ENCODE results near the gene METAP1D. TPM values are rescaled to one million over a fixed set of nuclear protein-coding genes. Genes with fewer than 3 reads are reported as not detected.
"Not testable (repeated sequence)": the region's sequence is repeated elsewhere in the genome, so short reads cannot be mapped to it uniquely, and the experiment has no call there.

METAP1D gene
- total RNA-seq, 1 experiment from 2014 or later = 8.6 TPM

DNA sequence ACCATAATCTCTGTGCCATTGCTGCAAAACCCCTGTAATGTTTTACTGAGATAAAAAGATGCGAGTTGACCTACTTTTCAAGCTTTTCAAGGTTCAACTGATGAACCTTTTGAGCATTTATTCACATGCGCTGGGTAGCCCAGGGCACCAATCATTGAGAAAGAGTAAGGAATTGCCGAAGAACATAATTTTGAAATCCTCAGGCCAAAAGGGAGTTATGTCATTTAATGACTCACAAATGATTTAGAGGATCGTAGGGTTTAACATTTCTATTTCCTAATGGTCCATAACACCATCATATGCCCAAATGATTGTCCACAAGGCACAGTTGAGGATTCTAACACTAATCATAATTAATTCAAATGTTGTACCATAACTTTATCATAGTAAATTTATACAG is 65.4 kb downstream of the METAP1D start:
- H3K27ac ChIP-seq (ENCODE audit: low read length) = no peak overlapping the region
- no peaks in the 10 kb centered on the region for H3K9me3 ChIP-seq (ENCODE audit: control insufficient read depth, insufficient read depth, low read depth, low read length)
- POLR2A ChIA-PET = no interaction called here
- no TSS peak for BruUV-seq (replicated peaks)
- CTCF ChIA-PET = no interaction called here
- no peaks in the 10 kb centered on the region for H3K27me3 ChIP-seq (ENCODE audit: control insufficient read depth, insufficient read depth, low read length)
- no peak for TF ChIP-seq POLR2AphosphoS5 (IDR thresholded peaks at IDR 0.05; ENCODE audit: low read depth, low read length)
- TF ChIP-seq, protein P1, sequence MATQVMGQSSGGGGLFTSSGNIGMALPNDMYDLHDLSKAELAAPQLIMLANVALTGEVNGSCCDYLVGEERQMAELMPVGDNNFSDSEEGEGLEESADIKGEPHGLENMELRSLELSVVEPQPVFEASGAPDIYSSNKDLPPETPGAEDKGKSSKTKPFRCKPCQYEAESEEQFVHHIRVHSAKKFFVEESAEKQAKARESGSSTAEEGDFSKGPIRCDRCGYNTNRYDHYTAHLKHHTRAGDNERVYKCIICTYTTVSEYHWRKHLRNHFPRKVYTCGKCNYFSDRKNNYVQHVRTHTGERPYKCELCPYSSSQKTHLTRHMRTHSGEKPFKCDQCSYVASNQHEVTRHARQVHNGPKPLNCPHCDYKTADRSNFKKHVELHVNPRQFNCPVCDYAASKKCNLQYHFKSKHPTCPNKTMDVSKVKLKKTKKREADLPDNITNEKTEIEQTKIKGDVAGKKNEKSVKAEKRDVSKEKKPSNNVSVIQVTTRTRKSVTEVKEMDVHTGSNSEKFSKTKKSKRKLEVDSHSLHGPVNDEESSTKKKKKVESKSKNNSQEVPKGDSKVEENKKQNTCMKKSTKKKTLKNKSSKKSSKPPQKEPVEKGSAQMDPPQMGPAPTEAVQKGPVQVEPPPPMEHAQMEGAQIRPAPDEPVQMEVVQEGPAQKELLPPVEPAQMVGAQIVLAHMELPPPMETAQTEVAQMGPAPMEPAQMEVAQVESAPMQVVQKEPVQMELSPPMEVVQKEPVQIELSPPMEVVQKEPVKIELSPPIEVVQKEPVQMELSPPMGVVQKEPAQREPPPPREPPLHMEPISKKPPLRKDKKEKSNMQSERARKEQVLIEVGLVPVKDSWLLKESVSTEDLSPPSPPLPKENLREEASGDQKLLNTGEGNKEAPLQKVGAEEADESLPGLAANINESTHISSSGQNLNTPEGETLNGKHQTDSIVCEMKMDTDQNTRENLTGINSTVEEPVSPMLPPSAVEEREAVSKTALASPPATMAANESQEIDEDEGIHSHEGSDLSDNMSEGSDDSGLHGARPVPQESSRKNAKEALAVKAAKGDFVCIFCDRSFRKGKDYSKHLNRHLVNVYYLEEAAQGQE (IDR thresholded peaks at IDR 0.05; ENCODE audit: insufficient read depth in 1 of 2, low read depth in 2 of 2, low read length in 1 of 2) = no peak
- no peak for TF ChIP-seq TCF7L2 (IDR thresholded peaks at IDR 0.05; ENCODE audit: low read depth, low read length)
- TF ChIP-seq, protein P2, sequence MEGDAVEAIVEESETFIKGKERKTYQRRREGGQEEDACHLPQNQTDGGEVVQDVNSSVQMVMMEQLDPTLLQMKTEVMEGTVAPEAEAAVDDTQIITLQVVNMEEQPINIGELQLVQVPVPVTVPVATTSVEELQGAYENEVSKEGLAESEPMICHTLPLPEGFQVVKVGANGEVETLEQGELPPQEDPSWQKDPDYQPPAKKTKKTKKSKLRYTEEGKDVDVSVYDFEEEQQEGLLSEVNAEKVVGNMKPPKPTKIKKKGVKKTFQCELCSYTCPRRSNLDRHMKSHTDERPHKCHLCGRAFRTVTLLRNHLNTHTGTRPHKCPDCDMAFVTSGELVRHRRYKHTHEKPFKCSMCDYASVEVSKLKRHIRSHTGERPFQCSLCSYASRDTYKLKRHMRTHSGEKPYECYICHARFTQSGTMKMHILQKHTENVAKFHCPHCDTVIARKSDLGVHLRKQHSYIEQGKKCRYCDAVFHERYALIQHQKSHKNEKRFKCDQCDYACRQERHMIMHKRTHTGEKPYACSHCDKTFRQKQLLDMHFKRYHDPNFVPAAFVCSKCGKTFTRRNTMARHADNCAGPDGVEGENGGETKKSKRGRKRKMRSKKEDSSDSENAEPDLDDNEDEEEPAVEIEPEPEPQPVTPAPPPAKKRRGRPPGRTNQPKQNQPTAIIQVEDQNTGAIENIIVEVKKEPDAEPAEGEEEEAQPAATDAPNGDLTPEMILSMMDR (IDR thresholded peaks at IDR 0.05) = no peak
- TF ChIP-seq SIN3A (IDR thresholded peaks at IDR 0.05; ENCODE audit: borderline replicate concordance, insufficient read depth, low read depth, low read length) = no peak
- no peaks in the 10 kb centered on the region for H3K4me1 ChIP-seq (ENCODE audit: control insufficient read depth, insufficient read depth, low read length)
- in situ Hi-C loops (cut with HindIII; ENCODE audit: low pct_unique_long_range_greater_than_20kb, low sequenced_read_pairs) (no loop called here), intact Hi-C loops (cut with micrococcal nuclease; ENCODE audit: unreplicated experiment) (no loop called here)
- H3K36me3 ChIP-seq (ENCODE audit: control insufficient read depth, insufficient read depth, low read length) = no peaks in the 10 kb centered on the region
- H3K4me3 ChIP-seq (ENCODE audit: low read depth in 2 of 2, low read length in 2 of 2) = no peak overlapping the region
- DNase-seq (ENCODE audit: low read depth, low spot score) = no peak
- no peak for ATAC-seq

DNA sequence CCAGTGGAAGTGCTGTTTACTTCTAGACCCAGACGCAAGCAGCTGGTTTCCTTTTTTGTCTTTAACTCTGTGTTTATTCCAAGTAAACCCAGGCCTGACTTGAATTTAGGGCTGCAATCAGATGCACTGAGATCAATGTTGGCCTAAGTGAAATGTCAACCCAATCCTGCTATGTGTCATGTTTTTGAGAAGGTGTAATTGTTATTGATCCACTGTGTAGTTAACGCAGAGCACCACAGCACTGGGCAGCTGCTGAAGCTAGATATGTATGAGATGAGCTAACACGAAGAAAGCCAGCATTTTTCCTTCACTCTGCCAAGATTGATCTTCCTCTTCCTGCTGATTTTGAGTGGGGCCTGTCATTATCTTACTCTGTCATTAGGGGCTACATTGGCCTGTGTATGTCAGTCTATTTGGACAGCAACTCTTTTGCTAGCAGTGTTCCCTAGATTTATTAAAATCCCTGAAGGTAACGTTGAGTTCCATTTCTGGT is 66.7 kb downstream of the METAP1D start:
- POLR2A ChIA-PET = no interaction called here

DNA sequence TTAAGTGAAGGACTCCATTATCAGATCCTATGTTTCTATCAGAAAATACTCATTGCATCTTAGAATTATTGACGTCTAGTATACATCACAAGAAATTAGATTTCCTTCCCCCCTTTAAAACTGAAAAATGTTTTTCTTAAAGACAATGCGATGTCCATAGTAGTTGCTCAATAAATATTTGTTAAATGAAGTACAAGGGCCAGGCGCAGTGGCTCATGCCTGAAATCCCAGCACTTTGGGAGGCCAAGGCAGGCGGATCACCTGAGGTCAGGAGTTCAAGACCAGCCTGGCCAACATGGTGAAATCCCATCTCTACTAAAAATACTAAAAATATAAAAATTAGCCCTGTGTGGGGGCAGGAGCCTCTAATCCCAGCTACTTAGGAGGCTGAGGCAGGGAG is 68.2 kb downstream of the METAP1D start:
- CTCF ChIA-PET = interaction anchor here (0.7 kb wide), 1 partner anchor 119 kb away, joined by 6 read pairs; no protein-coding TSS in a partner anchor
- intact Hi-C loops (cut with micrococcal nuclease; ENCODE audit: unreplicated experiment); H3K9me3 ChIP-seq (ENCODE audit: control insufficient read depth, insufficient read depth, low read depth, low read length); BruUV-seq (replicated peaks); H3K36me3 ChIP-seq (ENCODE audit: control insufficient read depth, insufficient read depth, low read length); ATAC-seq; POLR2A ChIA-PET; H3K4me3 ChIP-seq (ENCODE audit: low read depth in 2 of 2, low read length in 2 of 2); H3K27ac ChIP-seq (ENCODE audit: low read length); H3K27me3 ChIP-seq (ENCODE audit: control insufficient read depth, insufficient read depth, low read length); in situ Hi-C loops (cut with HindIII; ENCODE audit: low pct_unique_long_range_greater_than_20kb, low sequenced_read_pairs); DNase-seq (ENCODE audit: low read depth, low spot score); H3K4me1 ChIP-seq (ENCODE audit: control insufficient read depth, insufficient read depth, low read length): not testable (repeated sequence)

More for the DNA sequence above, 66.7 kb downstream of the METAP1D start:
- Histone ChIP-seq H3K27me3 (ENCODE audit: control insufficient read depth, insufficient read depth, low read length) (no peaks in the 10 kb centered on the region), H3K27ac (ENCODE audit: low read length) (no peak overlapping the region), H3K9me3 (ENCODE audit: control insufficient read depth, insufficient read depth, low read depth, low read length) (no peaks in the 10 kb centered on the region), H3K36me3 (ENCODE audit: control insufficient read depth, insufficient read depth, low read length) (no peaks in the 10 kb centered on the region; the same call in 1 of the 2 replicates), H3K4me1 (ENCODE audit: control insufficient read depth, insufficient read depth, low read length) (no peaks in the 10 kb centered on the region), H3K4me3 (ENCODE audit: low read depth in 2 of 2, low read length in 2 of 2) (no peak overlapping the region)
- in situ Hi-C loops (cut with HindIII; ENCODE audit: low pct_unique_long_range_greater_than_20kb, low sequenced_read_pairs) (no loop called here), intact Hi-C loops (cut with micrococcal nuclease; ENCODE audit: unreplicated experiment) (no loop called here)
- ATAC-seq (no peak), DNase-seq (ENCODE audit: low read depth, low spot score) (no peak)
- no TSS peak for BruUV-seq (replicated peaks)
- TF ChIP-seq POLR2AphosphoS5 (IDR thresholded peaks at IDR 0.05; ENCODE audit: low read depth, low read length) (no peak), SIN3A (IDR thresholded peaks at IDR 0.05; ENCODE audit: borderline replicate concordance, insufficient read depth, low read depth, low read length) (no peak), TCF7L2 (IDR thresholded peaks at IDR 0.05; ENCODE audit: low read depth, low read length) (no peak)
- TF ChIP-seq, protein P1 (IDR thresholded peaks at IDR 0.05; ENCODE audit: insufficient read depth in 1 of 2, low read depth in 2 of 2, low read length in 1 of 2) = no peak
- TF ChIP-seq, protein P2 (IDR thresholded peaks at IDR 0.05) = no peak
- CTCF ChIA-PET = no interaction called here

Data from Panc1 (cell line).